Subcutaneous abdominal adipose tissue (tissue), 5 donors: ENCODE data around the gene DNASE1L1.

ENCODE experiments used
- H3K27ac ChIP-seq: one replicate; pipeline ENCODE4 v1.7.0; 2013; ENCODE audit warnings: low read depth, mild to moderate bottlenecking, inconsistent platforms, low read length, moderate library complexity
- H3K27me3 ChIP-seq, 5 donors: one replicate each; pipeline ENCODE4 v1.7.0; 2013; ENCODE audit warnings: low read length in 5 of 5, inconsistent platforms in 1 of 5; ENCODE audit not compliant: control insufficient read depth in 5 of 5, insufficient read depth in 4 of 5
- H3K36me3 ChIP-seq, 5 donors: one replicate each; pipeline ENCODE4 v1.7.0; 2013; ENCODE audit warnings: low read length in 5 of 5; ENCODE audit not compliant: control insufficient read depth in 5 of 5, insufficient read depth in 5 of 5
- H3K4me1 ChIP-seq, 5 donors: one replicate each; pipeline ENCODE4 v1.7.0; 2013; ENCODE audit warnings: low read length in 5 of 5, mild to moderate bottlenecking in 3 of 5, moderate library complexity in 1 of 5; ENCODE audit not compliant: control insufficient read depth in 5 of 5, insufficient read depth in 5 of 5
- H3K4me3 ChIP-seq, 5 donors: one replicate each; pipeline ENCODE4 v1.7.0; 2013; ENCODE audit warnings: low read length in 5 of 5, low read depth in 1 of 5
- H3K9ac ChIP-seq, 5 donors: one replicate each; pipeline ENCODE4 v1.7.0; 2013; ENCODE audit warnings: low read length in 5 of 5, mild to moderate bottlenecking in 4 of 5, moderate library complexity in 3 of 5
- H3K9me3 ChIP-seq, 5 donors: one replicate each; pipeline ENCODE4 v1.7.0; 2013; ENCODE audit warnings: low read length in 5 of 5; ENCODE audit not compliant: control insufficient read depth in 5 of 5
- donor health status: healthy.
- donor health status: healthy.
- donor health status: healthy.
- donor health status: healthy.
- donor health status: healthy.

DNASE1L1 gene

DNA sequence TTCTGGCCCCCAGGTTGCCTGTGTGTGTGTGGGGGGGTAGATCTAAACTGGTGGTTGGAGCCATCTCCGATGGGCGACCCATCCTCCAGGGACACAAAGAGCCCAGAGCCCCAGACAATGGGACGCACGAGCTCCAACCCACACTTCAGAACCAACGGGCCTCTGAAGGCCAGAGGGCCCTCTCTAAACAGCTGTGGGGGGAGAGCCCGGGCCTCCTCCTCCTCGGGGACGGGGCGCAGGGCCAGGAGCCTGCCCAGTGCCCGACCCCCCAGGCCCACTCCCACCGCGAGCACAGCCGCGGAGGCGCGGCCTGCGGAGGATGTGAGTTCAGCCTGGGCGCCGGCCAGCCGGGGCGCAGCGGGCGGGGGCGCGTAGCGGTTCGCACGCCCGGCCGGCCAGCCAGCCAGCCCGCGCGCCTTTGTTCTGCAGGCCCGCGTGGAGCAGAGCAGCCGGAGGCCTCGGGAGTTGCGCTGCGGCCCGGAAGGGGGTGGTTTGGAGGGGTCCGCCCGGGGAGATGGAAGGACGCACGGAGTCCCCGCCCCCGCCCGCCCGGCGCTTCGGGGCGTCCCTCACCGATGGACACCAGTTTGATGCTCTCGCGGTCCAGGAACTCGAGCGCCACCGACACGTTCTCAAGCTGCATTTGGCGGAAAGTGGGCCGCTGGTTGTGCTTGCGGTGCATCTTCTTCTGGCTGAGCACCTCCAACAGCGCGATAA lies 38.6 kb downstream of the DNASE1L1 start:
- peak overlapping the region; percentile 93 for H3K27ac ChIP-seq

GRCh38 chrX:154369449-154370299 lies 39.4 kb downstream of the DNASE1L1 start:
- peaks cover 0 to 12% (median 5%) of the 10 kb centered on the region in 5 donors for H3K27me3 ChIP-seq
- peaks cover 0 to 66% (median 52%) of the 10 kb centered on the region in 5 donors for H3K4me1 ChIP-seq
- H3K9me3 ChIP-seq, result no peaks in the 10 kb centered on the region
- H3K4me3 ChIP-seq, result peak overlapping the region; percentile 73 to 90 (median 83)
- peaks cover 0 to 35% (median 33%) of the 10 kb centered on the region in 5 donors for H3K36me3 ChIP-seq
- H3K27ac ChIP-seq, result peak overlapping the region; percentile 93
- H3K9ac ChIP-seq, result peak overlapping the region; percentile 48 to 79 (median 77)

More for the DNA sequence above, 38.6 kb downstream of the DNASE1L1 start:
- Histone ChIP-seq H3K4me3 (peak overlapping the region; percentile 73 to 90 (median 83)), H3K36me3 (peaks cover 0 to 27% (median 25%) of the 10 kb centered on the region in 5 donors), H3K27me3 (peaks cover 0 to 12% (median 5%) of the 10 kb centered on the region in 5 donors), H3K4me1 (peaks cover 0 to 68% (median 55%) of the 10 kb centered on the region in 5 donors), H3K9me3 (no peaks in the 10 kb centered on the region), H3K9ac (peak overlapping the region; percentile 48 to 78 (median 72))

DNA sequence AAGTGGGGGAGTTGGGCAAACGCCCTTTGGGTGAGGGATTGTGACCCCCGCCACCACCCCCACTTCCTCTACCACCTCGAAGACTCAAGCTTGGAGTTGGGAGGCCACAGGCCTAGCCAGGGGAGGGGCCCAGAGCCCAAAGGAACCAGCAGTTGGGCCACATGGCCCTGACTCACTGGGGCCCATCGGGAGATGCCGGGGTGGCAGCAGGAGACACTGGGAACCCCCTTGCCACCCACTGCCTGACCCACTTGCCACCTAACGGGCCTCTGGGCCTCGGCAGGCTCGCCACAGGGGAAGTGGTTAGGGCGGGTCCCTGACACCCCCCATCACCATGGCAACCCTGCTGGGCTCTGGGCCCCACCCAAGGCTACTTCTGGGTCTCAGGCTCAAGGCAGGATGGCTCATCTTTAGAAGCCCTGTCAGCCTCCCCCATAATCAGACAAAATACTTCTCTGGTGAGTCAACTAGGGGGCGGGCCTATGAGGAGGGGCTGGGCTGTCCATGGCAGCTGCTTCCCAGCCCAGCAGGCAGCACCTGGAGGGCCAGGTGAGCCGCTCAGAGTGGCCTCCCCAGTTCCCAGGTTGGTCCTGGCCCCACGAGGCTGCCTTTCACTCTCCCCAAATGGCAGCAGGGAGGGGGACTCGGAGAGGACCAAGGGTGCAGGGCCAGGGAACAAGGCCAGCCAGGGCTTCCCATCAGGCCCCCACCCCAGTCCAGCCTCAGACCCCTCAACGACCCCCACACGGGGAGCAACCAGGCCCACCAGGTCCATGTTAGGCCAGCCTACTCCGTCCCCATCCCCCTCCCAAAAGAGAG lies 40.2 kb downstream of the DNASE1L1 start:
- H3K27ac ChIP-seq, result peak overlapping the region; percentile 93
- peaks cover 0 to 9% (median 4%) of the 10 kb centered on the region in 5 donors for H3K27me3 ChIP-seq
- H3K9ac ChIP-seq, result peak overlapping the region in 4 of 5 donors; percentile 58 to 79 (median 67)
- H3K4me1 ChIP-seq, result peaks cover 0 to 60% (median 47%) of the 10 kb centered on the region in 5 donors
- peak overlapping the region in 4 of 5 donors; percentile 53 to 89 (median 71) for H3K4me3 ChIP-seq
- peaks cover 0 to 3% (median 0%) of the 10 kb centered on the region in 5 donors for H3K9me3 ChIP-seq
- peaks cover 0 to 43% (median 41%) of the 10 kb centered on the region in 5 donors for H3K36me3 ChIP-seq

- peak overlapping the region in 4 of 5 donors; percentile 13 to 71 (median 54) for H3K9ac ChIP-seq
- peaks cover 0 to 53% (median 48%) of the 10 kb centered on the region in 5 donors for H3K36me3 ChIP-seq
These were observed 41.4 kb downstream of the DNASE1L1 start for GRCh38 chrX:154367474-154368308.

GRCh38 chrX:154366666-154367055 lies 42.4 kb downstream of the DNASE1L1 start:
- Histone ChIP-seq H3K9ac (peak overlapping the region in 1 of 5 donors; percentile 32), H3K4me3 (no peak overlapping the region), H3K36me3 (peaks cover 0 to 63% (median 58%) of the 10 kb centered on the region in 5 donors), H3K27me3 (peaks cover 0 to 9% (median 7%) of the 10 kb centered on the region in 5 donors), H3K27ac (peak overlapping the region; percentile 93), H3K9me3 (peaks cover 0 to 5% (median 0%) of the 10 kb centered on the region in 5 donors), H3K4me1 (peaks cover 0 to 42% (median 30%) of the 10 kb centered on the region in 5 donors)

More at GRCh38 chrX:154367474-154368308, 41.4 kb downstream of the DNASE1L1 start:
- Histone ChIP-seq H3K9me3 (peaks cover 0 to 5% (median 0%) of the 10 kb centered on the region in 5 donors), H3K4me1 (peaks cover 0 to 51% (median 38%) of the 10 kb centered on the region in 5 donors), H3K27ac (peak overlapping the region; percentile 93), H3K4me3 (peak overlapping the region in 2 of 5 donors; percentile 18 to 89), H3K27me3 (peaks cover 0 to 9% (median 4%) of the 10 kb centered on the region in 5 donors)

DNA sequence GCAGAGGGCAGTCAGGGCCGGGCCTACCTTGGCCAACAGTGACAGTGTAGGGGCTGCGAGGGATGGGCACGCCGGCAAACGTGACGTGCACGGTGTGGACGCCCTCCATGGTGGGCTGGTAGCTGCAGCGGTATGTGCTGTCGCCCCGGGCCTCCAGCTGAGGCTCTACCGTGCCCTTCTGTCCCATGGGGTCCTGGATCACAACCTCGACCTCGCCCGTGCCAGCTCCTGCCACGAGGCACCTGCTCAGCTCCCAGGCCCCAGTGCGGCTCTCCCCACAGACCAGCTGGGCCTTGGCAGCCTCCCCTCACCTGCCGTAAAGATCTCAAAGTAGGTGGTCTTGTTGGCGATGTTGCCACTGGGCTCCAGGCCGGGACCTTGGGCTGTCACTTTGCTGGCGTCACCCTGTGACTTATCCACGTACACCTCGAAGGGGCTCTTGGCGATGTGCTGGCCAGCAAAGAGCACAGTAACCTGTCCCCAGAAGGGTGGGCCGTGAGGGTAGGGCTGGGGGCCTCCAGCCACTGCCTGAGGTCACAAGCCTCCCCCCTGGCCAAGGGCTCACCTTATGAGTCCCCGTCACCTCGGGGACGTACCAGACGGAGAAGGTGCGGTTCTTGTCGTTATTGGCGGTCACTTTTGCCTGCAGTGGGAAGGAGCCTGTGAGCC lies 42.9 kb downstream of the DNASE1L1 start:
- peaks cover 0 to 13% (median 7%) of the 10 kb centered on the region in 5 donors for H3K27me3 ChIP-seq
- H3K27ac ChIP-seq, result peak overlapping the region; percentile 93
- H3K9me3 ChIP-seq, result peaks cover 0 to 5% (median 0%) of the 10 kb centered on the region in 5 donors
- no peak overlapping the region for H3K4me3 ChIP-seq
- H3K9ac ChIP-seq, result no peak overlapping the region
- H3K36me3 ChIP-seq, result peaks cover 0 to 68% (median 63%) of the 10 kb centered on the region in 5 donors
- H3K4me1 ChIP-seq, result peaks cover 0 to 42% (median 30%) of the 10 kb centered on the region in 5 donors

DNA sequence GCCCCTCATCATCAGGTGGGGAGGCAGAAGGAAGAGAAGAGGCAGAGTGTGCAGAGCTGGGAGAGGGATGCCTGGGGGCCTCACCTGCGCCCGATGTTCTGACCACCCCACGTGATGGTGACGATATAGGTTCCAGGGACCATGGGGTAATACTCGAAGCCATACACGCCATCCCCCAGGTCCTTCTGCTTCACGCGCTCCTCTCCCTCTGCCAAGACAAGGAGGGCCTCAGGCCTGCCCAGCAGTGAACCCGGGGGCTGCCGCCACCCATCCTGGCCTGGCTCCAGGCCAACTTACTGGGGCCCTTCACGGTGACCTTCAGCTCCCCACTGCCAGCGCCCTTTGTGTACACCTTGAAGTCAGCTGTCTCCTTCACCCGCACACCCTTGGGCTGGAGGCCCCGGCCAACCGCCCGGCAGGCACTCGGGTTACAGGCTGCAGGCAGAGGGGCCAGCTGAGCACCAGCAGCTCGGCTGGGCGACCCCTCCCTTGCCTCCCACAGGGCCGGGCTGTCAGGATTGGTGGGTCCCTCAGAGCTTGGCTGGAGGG lies 43.9 kb downstream of the DNASE1L1 start:
- peaks cover 0 to 5% (median 0%) of the 10 kb centered on the region in 5 donors for H3K9me3 ChIP-seq
- no peak overlapping the region for H3K4me3 ChIP-seq
- peaks cover 0 to 13% (median 6%) of the 10 kb centered on the region in 5 donors for H3K27me3 ChIP-seq
- peaks cover 0 to 41% (median 30%) of the 10 kb centered on the region in 5 donors for H3K4me1 ChIP-seq
- no peak overlapping the region for H3K9ac ChIP-seq
- H3K27ac ChIP-seq, result no peak overlapping the region
- H3K36me3 ChIP-seq, result peaks cover 0 to 75% (median 70%) of the 10 kb centered on the region in 5 donors

- no peak overlapping the region for H3K4me3 ChIP-seq
- H3K9me3 ChIP-seq, result peaks cover 0 to 7% (median 0%) of the 10 kb centered on the region in 5 donors
- no peak overlapping the region for H3K27ac ChIP-seq
- H3K4me1 ChIP-seq, result peaks cover 0 to 33% (median 24%) of the 10 kb centered on the region in 5 donors
- no peak overlapping the region for H3K9ac ChIP-seq
- peaks cover 0 to 88% (median 82%) of the 10 kb centered on the region in 5 donors for H3K36me3 ChIP-seq
- H3K27me3 ChIP-seq, result peaks cover 0 to 13% (median 3%) of the 10 kb centered on the region in 5 donors
These were observed 45.2 kb downstream of the DNASE1L1 start for GRCh38 chrX:154363706-154364439.
